GM12878 (cell line): ENCODE data around the gene NTRK3. TPM values are rescaled to one million over a fixed set of nuclear protein-coding genes. Genes with fewer than 3 reads are reported as not detected.

ENCODE experiments used
- ATAC-seq: fragments of 200-7000 bp; cut with Tn5 transposase; 3 replicates; pipeline ENCODE4 v1.9.1; 2020; ENCODE audit warnings: mild to moderate bottlenecking, moderate library complexity
- BruUV-seq: library from RNA; stranded (reverse); fragments of 400-500 nt; replicated peaks from 2 replicates; lab custom pipeline; 2021; lab: Mats Ljungman, UMichigan
- CTCF ChIA-PET: fragments of 300-600 bp; sonication (Branson Sonifier 250); formaldehyde crosslinking; extraction: SDS; loops from one replicate; lab custom pipeline; 2021; ENCODE audit warnings: inconsistent platforms; lab: Yijun Ruan, JAX
- POLR2A ChIA-PET: fragments of 350-600 bp; formaldehyde crosslinking; extraction: SDS; loops from one replicate; lab custom pipeline; 2021; ENCODE audit warnings: inconsistent platforms; lab: Charles Lee
- RAD21 ChIA-PET: fragments of 300-600 bp; sonication (Branson Sonifier 250); formaldehyde crosslinking; loops from one replicate; lab custom pipeline; 2023; ENCODE audit warnings: antibody characterized with exemption; ENCODE audit not compliant: unreplicated experiment; lab: Charles Lee
- SMC1A ChIA-PET: fragments of 300-600 bp; sonication (Branson Sonifier 250); formaldehyde crosslinking; loops from one replicate; lab custom pipeline; 2023; ENCODE audit not compliant: unreplicated experiment, uncharacterized antibody; lab: Charles Lee
- DNase-seq: peaks from one replicate; pipeline ENCODE4 v3.0.0-alpha.2; 2011; ENCODE audit warnings: low read depth, low spot score
- FAIRE-seq: peaks from 3 replicates; lab custom pipeline; 2011; peaks lifted over from hg19 to GRCh38; lab: Jason Lieb, UNC
- H2AFZ ChIP-seq: 2 replicates; pipeline ENCODE4 v1.6.0; 2011; ENCODE audit warnings: low read depth, low read length, control low read depth; ENCODE audit not compliant: control insufficient read depth
- H3K27ac ChIP-seq: 2 replicates; pipeline ENCODE4 v1.5.1; 2011; ENCODE audit warnings: control low read depth; ENCODE audit not compliant: control insufficient read depth, insufficient read depth
- H3K27me3 ChIP-seq, 2 experiments: replicated peaks in 1 of 2; 2 replicates each; pipeline versions ENCODE4 v1.6.0 to v1.6.1; 2011; ENCODE audit warnings: low read length in 1 of 2; ENCODE audit not compliant: control insufficient read depth in 2 of 2, insufficient read depth in 2 of 2
- H3K36me3 ChIP-seq, 2 experiments: 2 replicates each; pipeline ENCODE4 v1.5.1; 2011; ENCODE audit warnings: low read length in 1 of 2; ENCODE audit not compliant: control insufficient read depth in 2 of 2, insufficient read depth in 2 of 2
- H3K4me1 ChIP-seq: 2 replicates; pipeline ENCODE4 v1.6.1; 2011; ENCODE audit warnings: mild to moderate bottlenecking, low read length, moderate library complexity, mixed read lengths; ENCODE audit not compliant: control insufficient read depth, insufficient read depth
- H3K4me2 ChIP-seq: 2 replicates; pipeline ENCODE4 v1.6.0; 2011; ENCODE audit warnings: control low read depth; ENCODE audit not compliant: control insufficient read depth, insufficient read depth
- H3K4me3 ChIP-seq: fragments of 200-600 bp; sonication (generic); 2 replicates; pipeline ENCODE4 v1.5.1; 2016
- H3K79me2 ChIP-seq: 2 replicates; pipeline ENCODE4 v1.6.0; 2011; ENCODE audit warnings: low read length; ENCODE audit not compliant: control insufficient read depth, insufficient read depth
- H3K9ac ChIP-seq: 2 replicates; pipeline ENCODE4 v1.8.0; 2011; ENCODE audit warnings: low read length, control low read depth, mixed read lengths; ENCODE audit not compliant: control insufficient read depth, insufficient read depth
- H3K9me3 ChIP-seq: replicated peaks from 3 replicates; pipeline ENCODE4 v1.5.1; 2011; ENCODE audit warnings: mild to moderate bottlenecking, low read length; ENCODE audit not compliant: control insufficient read depth, insufficient read depth
- H4K20me1 ChIP-seq: 2 replicates; pipeline ENCODE4 v1.6.0; 2011; ENCODE audit not compliant: control insufficient read depth, insufficient read depth
- ATF7 ChIP-seq: fragments of 450-650 bp; IDR thresholded peaks from 2 replicates; pipeline ENCODE4 v1.6.1; 2016; ENCODE audit warnings: low read depth, mild to moderate bottlenecking
- CHD4 ChIP-seq: fragments of 200-600 bp; sonication (generic); IDR thresholded peaks from 2 replicates; pipeline ENCODE4 v1.6.1; 2016; ENCODE audit warnings: mild to moderate bottlenecking
- CREM ChIP-seq: IDR thresholded peaks from 2 replicates; pipeline ENCODE4 v1.6.1; 2014; ENCODE audit warnings: antibody characterized with exemption, low read depth
- HCFC1 ChIP-seq: fragments of 150-350 bp; IDR thresholded peaks from 2 replicates; pipeline ENCODE4 v1.6.1; 2014; ENCODE audit warnings: low read length
- IRF4 ChIP-seq: IDR thresholded peaks from 2 replicates; pipeline ENCODE4 v1.6.1; 2011; ENCODE audit warnings: low read depth, low read length
- NRF1 ChIP-seq: conservative IDR thresholded peaks from 2 replicates; pipeline ENCODE4 v1.6.1; 2011; ENCODE audit warnings: mild to moderate bottlenecking, low read depth, low read length, improper control_type of control experiment
- SRF ChIP-seq, 2 experiments: IDR thresholded peaks; 2 replicates each; pipeline ENCODE4 v1.6.1; 2011; ENCODE audit warnings: low read depth in 2 of 2, low read length in 2 of 2, mild to moderate bottlenecking in 1 of 2, moderate library complexity in 1 of 2
- STAT3 ChIP-seq: IDR thresholded peaks from 2 replicates; pipeline ENCODE4 v1.6.1; 2011; ENCODE audit warnings: low read depth, low read length, improper control_type of control experiment
- WGBS: methylation state at CpG from one replicate; pipeline ENCODE4 v1.1.6; 2016; ENCODE audit warnings: low lambda C conversion rate; ENCODE audit not compliant: insufficient replicate concordance, insufficient coverage; ENCODE audit errors: missing lambda C conversion rate; 5-methylcytosine and 5-hydroxymethylcytosine counted together
- in situ Hi-C: fragments of 300-500 bp; cut with MboI; formaldehyde crosslinking; loops from 9 replicates; pipeline ENCODE4 v1.14.3; 2018; ENCODE audit warnings: mixed read lengths
- intact Hi-C: fragments of 100-400 bp; cut with micrococcal nuclease; formaldehyde crosslinking; loops from one replicate; pipeline ENCODE4 v1.14.2; 2022; ENCODE audit not compliant: unreplicated experiment
- polyA plus RNA-seq, 11 experiments: library from polyadenylated mRNA; depleted of rRNA in 4 of 11; unstranded in 6 of 11; stranded (reverse) in 5 of 11; fragments of >200 nt; fragmentation: Nextera tagmentation in 4 of 11; fragmentation: Illumina TruSeq in 1 of 11; extraction: Ambion mirVana in 4 of 11; extraction: Trizol in 1 of 11; gene quantifications; 1 replicate in 1 of 11; 2 replicates in 10 of 11; pipeline versions ENCODE4 v1.2.1 to v1.2.3, GENCODE V29; 2011 to 2016; ENCODE audit warnings: inconsistent platforms in 2 of 11, missing spikeins in 2 of 11, low read depth in 1 of 11
- total RNA-seq, 4 experiments: library from RNA; depleted of rRNA in 3 of 4; stranded (reverse); fragments of >200 nt in 3 of 4; fragmentation: Illumina TruSeq in 1 of 4; extraction: Trizol in 1 of 4; gene quantifications; 2 replicates each; pipeline versions ENCODE4 v1.2.1 to v1.2.3, GENCODE V29; 2013 to 2021
- TF ChIP-seq, protein P1 (sequence below): fragments of 450-650 bp; formaldehyde crosslinking; IDR thresholded peaks from 2 replicates; pipeline ENCODE4 v1.4.0; 2020; ENCODE audit warnings: mild to moderate bottlenecking, moderate library complexity
- TF ChIP-seq, protein P2 (sequence below): fragments of 450-650 bp; IDR thresholded peaks from 2 replicates; pipeline ENCODE4 v1.6.1; 2017; ENCODE audit warnings: mild to moderate bottlenecking, moderate library complexity
- TF ChIP-seq, protein P3 (sequence below): fragments of 450-650 bp; formaldehyde crosslinking; IDR thresholded peaks from 2 replicates; pipeline ENCODE4 v1.4.0; 2022; ENCODE audit warnings: mild to moderate bottlenecking, moderate library complexity

The NTRK3 gene
- total and polyA plus RNA-seq, 10 of the 15 experiments (the other 5 are each of a cell fraction or from before 2014, with no cell fraction given), result not detected

DNA sequence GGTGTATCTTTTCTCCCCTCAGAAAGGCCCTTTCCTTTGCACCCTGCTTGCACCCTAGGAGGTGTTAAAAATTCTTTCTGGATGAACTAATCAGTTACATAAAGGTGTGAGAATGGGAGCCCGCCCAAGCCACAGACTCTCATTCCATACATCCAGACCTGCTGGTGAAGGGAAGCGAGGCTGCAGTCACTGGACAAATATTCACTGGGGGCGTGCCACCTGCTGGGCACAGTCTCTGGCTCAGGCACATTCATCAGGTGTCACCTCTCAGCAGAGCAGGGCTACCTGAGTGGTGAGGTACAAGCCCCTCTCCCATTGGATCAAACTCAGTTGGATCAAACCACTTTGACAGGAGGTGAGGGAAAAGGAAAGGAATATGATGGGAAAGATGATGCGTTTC, 52.0 kb downstream of the NTRK3 start (continued):
- TF ChIP-seq, protein P1, sequence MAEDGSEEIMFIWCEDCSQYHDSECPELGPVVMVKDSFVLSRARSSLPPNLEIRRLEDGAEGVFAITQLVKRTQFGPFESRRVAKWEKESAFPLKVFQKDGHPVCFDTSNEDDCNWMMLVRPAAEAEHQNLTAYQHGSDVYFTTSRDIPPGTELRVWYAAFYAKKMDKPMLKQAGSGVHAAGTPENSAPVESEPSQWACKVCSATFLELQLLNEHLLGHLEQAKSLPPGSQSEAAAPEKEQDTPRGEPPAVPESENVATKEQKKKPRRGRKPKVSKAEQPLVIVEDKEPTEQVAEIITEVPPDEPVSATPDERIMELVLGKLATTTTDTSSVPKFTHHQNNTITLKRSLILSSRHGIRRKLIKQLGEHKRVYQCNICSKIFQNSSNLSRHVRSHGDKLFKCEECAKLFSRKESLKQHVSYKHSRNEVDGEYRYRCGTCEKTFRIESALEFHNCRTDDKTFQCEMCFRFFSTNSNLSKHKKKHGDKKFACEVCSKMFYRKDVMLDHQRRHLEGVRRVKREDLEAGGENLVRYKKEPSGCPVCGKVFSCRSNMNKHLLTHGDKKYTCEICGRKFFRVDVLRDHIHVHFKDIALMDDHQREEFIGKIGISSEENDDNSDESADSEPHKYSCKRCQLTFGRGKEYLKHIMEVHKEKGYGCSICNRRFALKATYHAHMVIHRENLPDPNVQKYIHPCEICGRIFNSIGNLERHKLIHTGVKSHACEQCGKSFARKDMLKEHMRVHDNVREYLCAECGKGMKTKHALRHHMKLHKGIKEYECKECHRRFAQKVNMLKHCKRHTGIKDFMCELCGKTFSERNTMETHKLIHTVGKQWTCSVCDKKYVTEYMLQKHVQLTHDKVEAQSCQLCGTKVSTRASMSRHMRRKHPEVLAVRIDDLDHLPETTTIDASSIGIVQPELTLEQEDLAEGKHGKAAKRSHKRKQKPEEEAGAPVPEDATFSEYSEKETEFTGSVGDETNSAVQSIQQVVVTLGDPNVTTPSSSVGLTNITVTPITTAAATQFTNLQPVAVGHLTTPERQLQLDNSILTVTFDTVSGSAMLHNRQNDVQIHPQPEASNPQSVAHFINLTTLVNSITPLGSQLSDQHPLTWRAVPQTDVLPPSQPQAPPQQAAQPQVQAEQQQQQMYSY (CRISPR knock-in tag), result no peak

DNA sequence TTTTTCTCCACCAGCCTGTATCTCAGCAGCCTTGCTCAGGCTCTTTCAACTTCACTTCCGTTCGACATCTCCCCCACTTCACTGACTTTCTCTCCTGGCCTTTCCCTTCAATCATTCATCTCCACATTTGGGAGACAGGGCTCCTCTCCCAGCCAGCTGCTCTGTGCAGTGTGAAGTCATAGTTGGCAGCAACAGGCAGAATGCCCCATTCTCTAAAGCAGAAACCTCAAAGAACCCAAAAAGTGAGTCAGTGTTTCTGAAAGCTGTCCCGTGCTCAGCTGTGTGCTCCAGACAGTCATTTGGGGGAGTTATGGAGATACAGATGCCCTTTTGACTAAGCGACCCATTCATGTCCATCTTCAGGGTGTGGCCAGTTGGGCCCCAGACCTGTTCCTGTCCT, 54.3 kb downstream of the NTRK3 start:
- H3K27ac ChIP-seq, result no peak overlapping the region
- no peaks in the 10 kb centered on the region for H3K9me3 ChIP-seq
- ATAC-seq (no peak), FAIRE-seq (no peak), DNase-seq (no peak)
- WGBS, result 2% methylated on average over 4 of the region's 4 CpGs
- ChIA-PET POLR2A (no interaction called here), RAD21 (no interaction called here), CTCF (no interaction called here), SMC1A (no interaction called here)
- H3K4me1 ChIP-seq, result no peaks in the 10 kb centered on the region
- H3K79me2 ChIP-seq, result no peaks in the 10 kb centered on the region
- H4K20me1 ChIP-seq, result no peaks in the 10 kb centered on the region
- no peak overlapping the region for H3K9ac ChIP-seq
- in situ Hi-C loops, result no loop called here
- H3K4me2 ChIP-seq, result no peak overlapping the region
- 0 out of 4 replicates have a peak, but pooled peaks cover 0 to 4% of the 10 kb centered on the region in 2 experiments for H3K27me3 ChIP-seq
- no peaks in the 10 kb centered on the region for H3K36me3 ChIP-seq
- TF ChIP-seq SRF (IDR thresholded peaks at IDR 0.05; ENCODE audit: low read depth in 2 of 2, low read length in 2 of 2) (no peak), CHD4 (no peak), CREM (no peak), HCFC1 (no peak), NRF1 (no peak), IRF4 (no peak), STAT3 (no peak), ATF7 (no peak)
- TF ChIP-seq, protein P2, sequence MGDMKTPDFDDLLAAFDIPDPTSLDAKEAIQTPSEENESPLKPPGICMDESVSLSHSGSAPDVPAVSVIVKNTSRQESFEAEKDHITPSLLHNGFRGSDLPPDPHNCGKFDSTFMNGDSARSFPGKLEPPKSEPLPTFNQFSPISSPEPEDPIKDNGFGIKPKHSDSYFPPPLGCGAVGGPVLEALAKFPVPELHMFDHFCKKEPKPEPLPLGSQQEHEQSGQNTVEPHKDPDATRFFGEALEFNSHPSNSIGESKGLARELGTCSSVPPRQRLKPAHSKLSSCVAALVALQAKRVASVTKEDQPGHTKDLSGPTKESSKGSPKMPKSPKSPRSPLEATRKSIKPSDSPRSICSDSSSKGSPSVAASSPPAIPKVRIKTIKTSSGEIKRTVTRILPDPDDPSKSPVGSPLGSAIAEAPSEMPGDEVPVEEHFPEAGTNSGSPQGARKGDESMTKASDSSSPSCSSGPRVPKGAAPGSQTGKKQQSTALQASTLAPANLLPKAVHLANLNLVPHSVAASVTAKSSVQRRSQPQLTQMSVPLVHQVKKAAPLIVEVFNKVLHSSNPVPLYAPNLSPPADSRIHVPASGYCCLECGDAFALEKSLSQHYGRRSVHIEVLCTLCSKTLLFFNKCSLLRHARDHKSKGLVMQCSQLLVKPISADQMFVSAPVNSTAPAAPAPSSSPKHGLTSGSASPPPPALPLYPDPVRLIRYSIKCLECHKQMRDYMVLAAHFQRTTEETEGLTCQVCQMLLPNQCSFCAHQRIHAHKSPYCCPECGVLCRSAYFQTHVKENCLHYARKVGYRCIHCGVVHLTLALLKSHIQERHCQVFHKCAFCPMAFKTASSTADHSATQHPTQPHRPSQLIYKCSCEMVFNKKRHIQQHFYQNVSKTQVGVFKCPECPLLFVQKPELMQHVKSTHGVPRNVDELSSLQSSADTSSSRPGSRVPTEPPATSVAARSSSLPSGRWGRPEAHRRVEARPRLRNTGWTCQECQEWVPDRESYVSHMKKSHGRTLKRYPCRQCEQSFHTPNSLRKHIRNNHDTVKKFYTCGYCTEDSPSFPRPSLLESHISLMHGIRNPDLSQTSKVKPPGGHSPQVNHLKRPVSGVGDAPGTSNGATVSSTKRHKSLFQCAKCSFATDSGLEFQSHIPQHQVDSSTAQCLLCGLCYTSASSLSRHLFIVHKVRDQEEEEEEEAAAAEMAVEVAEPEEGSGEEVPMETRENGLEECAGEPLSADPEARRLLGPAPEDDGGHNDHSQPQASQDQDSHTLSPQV, result no peak
- TF ChIP-seq, protein P3, sequence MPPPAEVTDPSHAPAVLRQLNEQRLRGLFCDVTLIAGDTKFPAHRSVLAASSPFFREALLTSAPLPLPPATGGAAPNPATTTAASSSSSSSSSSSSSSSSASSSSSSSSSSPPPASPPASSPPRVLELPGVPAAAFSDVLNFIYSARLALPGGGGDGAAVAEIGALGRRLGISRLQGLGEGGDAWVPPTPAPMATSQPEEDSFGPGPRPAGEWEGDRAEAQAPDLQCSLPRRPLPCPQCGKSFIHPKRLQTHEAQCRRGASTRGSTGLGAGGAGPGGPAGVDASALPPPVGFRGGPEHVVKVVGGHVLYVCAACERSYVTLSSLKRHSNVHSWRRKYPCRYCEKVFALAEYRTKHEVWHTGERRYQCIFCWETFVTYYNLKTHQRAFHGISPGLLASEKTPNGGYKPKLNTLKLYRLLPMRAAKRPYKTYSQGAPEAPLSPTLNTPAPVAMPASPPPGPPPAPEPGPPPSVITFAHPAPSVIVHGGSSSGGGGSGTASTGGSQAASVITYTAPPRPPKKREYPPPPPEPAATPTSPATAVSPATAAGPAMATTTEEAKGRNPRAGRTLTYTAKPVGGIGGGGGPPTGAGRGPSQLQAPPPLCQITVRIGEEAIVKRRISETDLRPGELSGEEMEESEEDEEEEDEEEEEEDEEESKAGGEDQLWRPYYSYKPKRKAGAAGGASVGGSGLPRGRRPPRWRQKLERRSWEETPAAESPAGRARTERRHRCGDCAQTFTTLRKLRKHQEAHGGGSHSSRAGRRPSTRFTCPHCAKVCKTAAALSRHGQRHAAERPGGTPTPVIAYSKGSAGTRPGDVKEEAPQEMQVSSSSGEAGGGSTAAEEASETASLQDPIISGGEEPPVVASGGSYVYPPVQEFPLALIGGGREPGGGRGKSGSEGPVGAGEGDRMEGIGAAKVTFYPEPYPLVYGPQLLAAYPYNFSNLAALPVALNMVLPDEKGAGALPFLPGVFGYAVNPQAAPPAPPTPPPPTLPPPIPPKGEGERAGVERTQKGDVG (CRISPR knock-in tag), result no peak
- intact Hi-C loops, result no loop called here
- no TSS peak for BruUV-seq
- no peak overlapping the region for H2AFZ ChIP-seq
- H3K4me3 ChIP-seq, result no peak overlapping the region
